Measurements from ENCODE around the gene ADGRV1. TPM values are rescaled to one million over a fixed set of nuclear protein-coding genes. Genes with fewer than 3 reads are reported as not detected.

The ADGRV1 gene
- total RNA-seq, 1 experiment from 2014 or later, result 64.8 TPM

- no peak overlapping the region for H3K23ac ChIP-seq (ENCODE audit: insufficient read length, low read depth, low read length)
- no peak overlapping the region for H3K56ac ChIP-seq (ENCODE audit: insufficient read length, low read depth, low read length)
- H4K5ac ChIP-seq (ENCODE audit: insufficient read length, low read depth, low read length), result no peak overlapping the region
- no peak overlapping the region for H4K91ac ChIP-seq (ENCODE audit: insufficient read length, low read depth, low read length)
- no peak overlapping the region for H2BK120ac ChIP-seq (ENCODE audit: low read depth, low read length, poor library complexity, severe bottlenecking)
- H3K9me3 ChIP-seq (ENCODE audit: control insufficient read depth, low read depth, low read length), result no peaks in the 10 kb centered on the region
- no peak overlapping the region for H2BK15ac ChIP-seq (ENCODE audit: low read depth, low read length)
- no peaks in the 10 kb centered on the region for H4K20me1 ChIP-seq (ENCODE audit: control insufficient read depth, insufficient read depth, insufficient read length)
- no peaks in the 10 kb centered on the region for H3K27me3 Mint-ChIP-seq (ENCODE audit: low read depth)
- no peak overlapping the region for H3K14ac ChIP-seq (ENCODE audit: insufficient read depth, low read length)
- no peak overlapping the region for H2BK12ac ChIP-seq (ENCODE audit: insufficient read length, low read depth, low read length)
- no peak for TF ChIP-seq CTCF (conservative IDR thresholded peaks at IDR 0.05)
- no peak overlapping the region for H4K8ac ChIP-seq (replicated peaks; ENCODE audit: insufficient read length, low read depth, low read length)
- H3K27ac Mint-ChIP-seq, result no peak overlapping the region; a peak in 1 of 7 replicates
- H2BK5ac ChIP-seq (ENCODE audit: insufficient read length, low read length), result no peak overlapping the region
- no peaks in the 10 kb centered on the region for H3K79me2 ChIP-seq (ENCODE audit: insufficient read depth, low read length)
- H3K23me2 ChIP-seq (ENCODE audit: insufficient read length, low read depth, low read length, poor library complexity, severe bottlenecking), result no peaks in the 10 kb centered on the region
- no peaks in the 10 kb centered on the region for H3K79me1 ChIP-seq (ENCODE audit: insufficient read depth, low read depth, low read length, poor library complexity, severe bottlenecking)
- DNase-seq, result no peak
- H2AK5ac ChIP-seq (ENCODE audit: insufficient read length, low read length), result no peak overlapping the region
- no peak overlapping the region for H3T11ph ChIP-seq (ENCODE audit: low read length)
- H3K4me1 Mint-ChIP-seq, result peaks cover 6 to 8% of the 10 kb centered on the region in 2 experiments
- no peak overlapping the region for H3K9ac ChIP-seq (ENCODE audit: extremely low read depth, insufficient read length, low read length)
- H3K9me3 Mint-ChIP-seq, result no peaks in the 10 kb centered on the region
- peaks cover 0 to 3% (median 0%) of the 10 kb centered on the region in 3 experiments; a peak in 1 of 7 replicates for H3K36me3 Mint-ChIP-seq (ENCODE audit: insufficient read depth in 1 of 3, low read depth in 3 of 3)
- no peaks in the 10 kb centered on the region for H3K27me3 ChIP-seq (ENCODE audit: insufficient read depth, low read length)
- no peaks in the 10 kb centered on the region for H3K4me1 ChIP-seq (ENCODE audit: insufficient read depth, low read length)
- H3K18ac ChIP-seq (ENCODE audit: insufficient read length, low read depth, low read length), result no peak overlapping the region
- H3K4me3 Mint-ChIP-seq, result no peak overlapping the region
- H3K4ac ChIP-seq (ENCODE audit: low read depth, low read length), result no peak overlapping the region
- WGBS (ENCODE audit: extremely low coverage, insufficient read length, low lambda C conversion rate), result no CpG with 5 or more reads among the region's 1 CpG
- no peak overlapping the region for H3K27ac ChIP-seq (ENCODE audit: insufficient read length, low read depth, low read length)
- H2BK20ac ChIP-seq (ENCODE audit: low read depth, low read length, poor library complexity, severe bottlenecking), result no peak overlapping the region
- H2AFZ ChIP-seq (ENCODE audit: low read length), result no peak overlapping the region
- H3K4me2 ChIP-seq (ENCODE audit: insufficient read depth, insufficient read length, low read length), result no peak overlapping the region
Measured at GRCh38 chr5:91136271-91136670, 577.7 kb downstream of the ADGRV1 start.

Measured in H9 (cell line).